Activated T-cell treated with anti-CD3 and anti-CD28 coated beads for 4 hours (primary cell): ENCODE results near the gene QDPR.
A peak's percentile ranks its signal among the peaks of the same experiment; 100 is the strongest.
"Not testable (repeated sequence)": the region's sequence is repeated elsewhere in the genome, so short reads cannot be mapped to it uniquely, and the experiment has no call there.

ENCODE experiments used
- DNase-seq: peaks from one replicate; pipeline ENCODE4 v3.0.0-alpha.2; 2020

The QDPR gene

DNA sequence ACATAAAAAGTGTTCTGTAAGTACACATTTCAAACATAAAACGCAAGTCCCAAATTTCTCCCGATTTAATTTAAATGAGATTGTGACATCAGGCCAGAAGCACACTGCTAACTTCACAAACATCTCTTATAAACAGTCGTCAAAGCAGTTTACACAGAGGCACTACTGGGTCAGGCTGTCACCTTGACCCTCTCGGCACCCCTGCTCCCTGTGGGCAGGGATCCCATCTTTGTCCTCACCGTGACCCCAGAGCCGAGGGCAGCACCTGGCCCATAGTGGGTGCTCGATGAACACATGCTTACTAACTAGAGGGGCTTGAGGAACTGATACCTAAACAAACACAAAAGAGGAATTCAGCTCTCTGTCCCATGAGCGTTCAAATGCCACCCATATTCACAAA is 22.2 kb downstream of the QDPR start:
- no peak for DNase-seq

DNA sequence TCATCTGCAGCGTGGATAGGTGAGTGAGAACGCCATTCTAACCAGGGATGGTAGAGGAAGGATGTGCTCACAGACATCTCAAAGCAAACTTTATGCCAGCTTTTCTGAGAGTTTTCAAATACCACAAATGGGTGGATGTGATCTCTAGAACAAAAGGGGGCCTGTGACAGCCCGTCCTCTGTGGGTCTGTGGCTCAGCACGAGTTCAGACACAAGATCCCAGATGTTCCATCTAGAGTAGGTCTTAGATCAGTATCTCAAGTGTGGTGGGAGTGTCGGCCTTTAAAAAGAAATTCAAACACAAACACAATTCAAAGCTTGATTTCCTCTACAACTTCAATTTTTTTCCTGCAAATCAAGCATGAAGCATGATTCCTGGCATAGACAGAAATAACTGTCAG is 22.8 kb downstream of the QDPR start:
- DNase-seq, result no peak

DNA sequence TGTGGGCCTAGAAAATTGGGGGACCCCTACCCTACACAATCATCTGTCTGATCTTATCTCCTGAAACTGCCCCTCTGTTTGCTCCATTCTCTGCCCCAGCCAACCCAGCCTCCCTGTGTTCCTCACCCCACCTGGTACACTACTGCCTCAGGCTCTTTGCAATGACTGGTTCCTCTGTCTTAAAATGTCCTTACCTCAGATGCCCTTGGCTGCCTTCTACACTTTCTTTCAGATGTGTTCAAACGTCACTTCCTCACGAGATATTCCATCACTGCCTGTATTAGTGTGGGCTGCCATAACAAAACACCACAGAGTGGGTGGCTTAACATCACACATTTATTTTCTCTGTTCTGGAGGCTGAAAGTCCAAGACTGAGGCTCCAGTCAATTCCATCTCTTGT is 29.2 kb downstream of the QDPR start:
- no peak for DNase-seq

DNA sequence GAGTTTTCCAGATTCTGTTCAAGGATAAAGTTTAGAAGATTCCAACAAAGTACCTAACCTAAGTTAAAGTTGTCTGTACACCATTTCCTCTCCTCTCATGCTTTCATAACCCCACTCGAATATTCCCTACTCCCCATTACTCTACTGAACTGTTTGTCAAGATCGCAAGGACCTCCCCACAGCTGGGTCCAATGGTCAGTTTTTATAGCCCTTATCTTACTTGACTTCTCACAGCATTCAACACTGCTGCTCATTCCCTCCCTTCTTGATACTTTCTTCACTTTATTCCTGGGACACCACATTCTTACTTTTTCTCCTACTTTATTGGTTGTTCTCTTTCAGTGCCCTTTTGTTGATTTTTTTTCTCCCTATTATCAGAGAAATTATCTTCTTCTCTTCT is 30.9 kb downstream of the QDPR start:
- no peak for DNase-seq

DNA sequence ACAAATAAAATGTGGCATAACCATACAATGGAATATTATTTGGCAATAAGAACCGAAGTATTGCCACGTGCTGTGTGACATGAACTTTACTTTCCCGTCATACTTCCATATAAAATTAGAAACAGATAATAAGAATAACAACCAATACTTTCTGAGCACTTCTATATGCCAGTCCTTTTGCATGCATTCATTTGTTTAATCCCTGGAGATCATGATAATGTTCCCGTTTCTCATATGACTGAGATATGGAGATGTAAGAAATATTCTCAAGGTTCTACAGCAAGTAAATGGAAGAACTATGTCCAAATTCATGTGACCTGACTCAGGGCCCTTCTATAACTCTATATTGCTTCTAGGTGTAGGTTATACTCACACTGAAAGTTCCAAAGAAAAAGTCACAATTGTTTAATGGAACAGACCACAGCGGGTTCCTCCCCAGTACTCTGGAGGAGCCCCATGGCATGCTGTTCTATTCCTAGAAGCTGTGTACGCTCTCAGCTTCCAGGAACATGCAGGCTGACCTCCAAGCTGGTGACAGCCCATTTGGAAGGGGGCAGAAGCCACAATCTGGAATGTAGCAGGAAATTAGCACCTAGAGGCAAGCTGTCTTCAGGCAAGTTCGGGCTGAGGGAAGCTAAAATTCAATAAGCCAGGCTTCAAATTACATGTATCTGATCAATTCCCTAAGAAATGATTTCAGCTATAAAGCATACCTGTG is 31.5 kb downstream of the QDPR start:
- no peak for DNase-seq

DNA sequence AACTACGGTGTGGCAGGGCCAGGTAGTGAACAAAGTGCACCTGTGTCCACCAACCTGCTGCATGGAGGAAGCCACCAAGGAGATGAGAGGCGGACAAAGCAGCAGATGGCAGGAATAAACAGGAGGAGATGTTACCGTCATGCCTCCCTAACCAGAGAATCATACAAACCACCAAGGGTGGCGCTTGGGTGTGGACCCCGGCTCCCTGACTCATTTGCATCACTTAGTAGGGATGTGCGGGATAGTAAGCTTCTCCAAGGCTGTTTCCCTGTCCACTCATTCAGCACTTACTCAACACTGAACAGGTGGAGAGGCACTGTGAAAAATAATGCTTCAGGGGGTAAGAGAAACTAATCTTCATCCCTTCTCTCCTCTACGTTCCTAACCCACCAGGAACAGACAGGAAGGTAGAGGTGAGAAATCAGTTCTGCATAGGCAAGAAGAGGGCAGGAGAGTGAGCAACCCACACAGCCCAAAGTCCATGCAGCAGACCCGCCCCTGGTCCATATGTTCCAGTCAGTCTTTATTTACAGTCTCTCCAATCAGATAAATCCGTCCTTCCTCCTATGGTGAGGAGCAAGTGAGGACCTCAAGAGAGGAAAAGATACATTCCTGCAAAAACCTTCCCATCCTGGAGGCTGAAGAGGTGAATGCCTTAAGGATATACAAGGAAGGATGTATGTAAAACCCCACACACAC is 34.0 kb downstream of the QDPR start:
- DNase-seq, result no peak

DNA sequence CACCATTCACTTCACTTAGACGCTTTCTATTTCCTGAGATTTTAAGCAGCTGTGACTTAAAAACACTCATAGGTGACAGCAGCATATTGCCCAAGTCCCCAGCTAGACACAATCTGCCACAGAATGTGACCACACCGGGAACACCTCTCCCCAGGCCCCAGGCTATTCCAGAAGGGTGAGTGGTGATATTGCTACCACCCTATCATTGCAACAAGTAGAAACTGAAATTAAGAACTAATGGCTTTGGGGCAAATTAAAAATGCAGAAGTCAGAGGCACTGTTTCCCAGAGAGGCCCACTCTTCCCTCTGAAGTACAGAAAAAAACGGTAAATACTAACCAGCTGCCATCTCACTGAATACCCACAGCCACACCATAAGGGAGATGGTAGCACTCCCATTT is 35.0 kb downstream of the QDPR start:
- DNase-seq, result no peak

DNA sequence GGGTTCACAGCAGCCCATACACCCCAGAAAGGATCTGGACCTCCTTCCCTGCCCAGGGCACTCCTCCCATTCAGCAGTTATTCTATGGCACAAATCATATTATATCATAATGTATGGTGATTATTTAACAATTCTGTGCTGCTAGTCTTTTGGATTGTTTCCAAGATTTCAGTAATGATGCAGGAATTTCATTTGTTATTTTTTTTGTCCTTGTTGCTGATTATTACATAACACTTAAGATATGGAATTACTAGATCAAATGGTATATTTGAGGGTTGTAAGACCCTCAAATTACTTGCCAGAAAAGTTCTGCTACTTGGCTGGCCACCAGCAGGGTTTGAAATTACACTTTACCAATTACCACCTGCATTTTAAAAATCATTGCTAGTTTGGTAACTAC is 36.4 kb downstream of the QDPR start:
- no peak for DNase-seq

DNA sequence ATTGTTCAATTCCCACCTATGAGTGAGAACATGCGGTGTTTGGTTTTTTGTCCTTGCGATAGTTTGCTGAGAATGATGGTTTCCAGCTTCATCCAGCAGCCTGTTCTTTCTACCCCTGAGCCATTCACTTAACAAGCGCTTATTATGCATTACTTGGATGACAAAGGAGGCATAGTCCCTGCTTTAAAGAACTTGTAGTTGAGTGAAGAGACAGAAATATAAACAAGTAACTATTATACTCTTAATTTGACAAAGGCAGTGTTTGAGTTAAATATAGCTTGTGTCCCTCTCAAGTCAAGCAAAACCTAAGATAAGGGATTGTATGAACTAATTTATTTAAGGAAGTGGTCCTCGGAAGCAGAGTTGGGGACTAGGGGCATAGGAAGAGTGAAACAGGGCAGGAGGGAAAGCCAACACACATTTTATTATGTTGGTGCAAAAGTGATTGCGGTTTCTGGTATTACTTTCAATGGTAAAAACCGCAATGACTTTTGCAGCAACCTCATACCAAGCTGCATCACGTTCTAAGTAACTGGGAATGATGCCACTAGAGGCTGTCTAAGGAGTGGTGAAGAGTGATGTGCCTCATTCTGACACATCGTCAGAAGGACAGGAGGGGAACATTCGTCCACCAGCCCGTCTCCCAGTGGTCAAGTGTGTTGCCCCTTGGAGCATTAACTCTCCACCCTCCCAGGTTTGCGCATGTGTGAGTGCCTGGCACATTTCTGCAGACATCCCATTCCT is 41.8 kb downstream of the QDPR start:
- DNase-seq, result no peak

DNA sequence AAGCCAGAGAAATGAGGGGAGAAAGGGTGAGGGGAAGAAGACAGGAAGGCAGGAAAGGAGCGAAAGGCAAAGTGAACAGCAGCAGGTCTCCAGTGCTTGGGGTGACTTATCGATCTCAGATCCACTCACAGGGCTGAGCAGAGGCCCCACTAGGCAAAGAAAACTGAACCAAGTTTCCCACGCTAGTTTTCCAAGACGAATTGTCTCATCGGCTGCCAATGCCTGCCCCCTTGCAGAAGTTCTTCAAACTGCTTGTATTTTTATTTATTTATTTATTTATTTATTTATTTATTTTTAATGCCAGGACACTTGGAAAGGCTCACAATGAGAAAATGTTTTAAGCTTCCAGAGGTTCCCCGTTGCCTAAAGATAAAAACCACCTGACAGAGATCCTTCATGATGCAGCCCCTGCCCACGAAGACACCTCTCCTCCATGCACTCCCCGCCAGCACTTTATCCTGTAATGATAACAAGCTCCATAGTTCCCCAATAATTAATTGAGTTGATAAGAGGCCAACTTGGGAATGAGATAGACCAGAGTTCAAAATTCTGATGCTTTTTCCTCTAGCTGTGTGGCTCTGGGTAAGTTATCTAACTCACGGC is 43.2 kb downstream of the QDPR start:
- DNase-seq, result no peak

DNA sequence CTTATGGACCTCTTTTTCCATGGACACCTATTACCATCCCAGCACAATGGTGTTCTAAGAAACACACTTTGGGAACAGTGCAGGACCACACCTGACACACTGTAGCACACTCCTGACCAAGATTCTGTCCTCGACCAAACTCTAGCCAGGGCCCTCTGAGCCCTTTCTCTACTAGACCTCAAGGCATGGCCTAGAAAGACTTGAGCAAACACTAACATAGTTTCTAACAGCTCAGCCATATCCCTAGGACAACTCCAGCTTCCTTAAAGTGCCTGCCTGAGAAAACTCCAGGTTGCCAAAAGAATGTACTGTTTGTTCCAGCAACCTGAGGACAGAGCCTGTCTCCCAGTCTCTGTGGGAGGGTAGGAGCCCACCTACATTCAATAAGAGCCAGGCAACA is 48.3 kb downstream of the QDPR start:
- no peak for DNase-seq

DNA sequence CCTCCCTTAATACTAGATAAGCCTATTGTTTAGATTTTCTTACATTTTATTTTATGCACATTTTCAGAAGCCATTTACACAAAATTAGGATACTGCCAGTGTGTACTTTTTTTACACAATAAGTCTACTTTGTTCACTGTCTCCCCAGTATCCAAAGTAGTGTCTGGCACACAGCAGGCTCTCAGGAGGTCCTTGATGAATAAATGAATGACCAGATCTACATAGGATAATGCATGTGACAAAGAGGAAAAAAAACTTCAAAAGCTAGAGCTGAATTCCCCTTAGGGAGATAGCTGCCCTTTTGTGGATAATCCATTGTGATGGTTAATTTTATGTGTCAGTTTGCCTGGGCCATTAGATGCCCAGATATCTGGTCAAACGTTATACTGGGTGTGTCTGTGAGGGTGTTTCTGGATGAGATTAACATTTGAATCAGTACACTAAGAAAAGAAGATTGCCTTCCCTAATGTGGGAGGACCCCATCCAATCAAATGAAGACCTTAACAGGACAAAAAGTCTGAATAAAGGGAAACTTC is 61.6 kb downstream of the QDPR start:
- no peak for DNase-seq

DNA sequence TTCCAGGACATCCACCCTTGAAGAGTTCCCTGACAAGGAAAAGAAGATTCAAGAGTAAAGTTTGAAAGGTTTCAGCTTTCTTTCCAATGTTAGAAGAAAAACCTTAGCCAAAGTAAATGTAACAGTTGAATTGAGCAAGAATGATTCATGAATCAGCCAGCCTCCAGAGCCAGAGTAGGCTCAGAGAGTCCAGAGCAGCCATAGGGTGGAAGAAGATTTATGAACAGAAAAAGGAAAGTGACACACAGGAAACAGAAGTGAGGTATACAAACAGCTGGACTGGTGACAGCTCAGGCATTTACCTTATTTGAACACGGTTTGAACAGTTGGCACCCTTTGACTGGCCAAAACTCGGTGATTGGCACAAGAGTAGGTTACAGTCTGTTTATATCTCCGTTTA is 63.2 kb downstream of the QDPR start:
- no peak for DNase-seq

DNA sequence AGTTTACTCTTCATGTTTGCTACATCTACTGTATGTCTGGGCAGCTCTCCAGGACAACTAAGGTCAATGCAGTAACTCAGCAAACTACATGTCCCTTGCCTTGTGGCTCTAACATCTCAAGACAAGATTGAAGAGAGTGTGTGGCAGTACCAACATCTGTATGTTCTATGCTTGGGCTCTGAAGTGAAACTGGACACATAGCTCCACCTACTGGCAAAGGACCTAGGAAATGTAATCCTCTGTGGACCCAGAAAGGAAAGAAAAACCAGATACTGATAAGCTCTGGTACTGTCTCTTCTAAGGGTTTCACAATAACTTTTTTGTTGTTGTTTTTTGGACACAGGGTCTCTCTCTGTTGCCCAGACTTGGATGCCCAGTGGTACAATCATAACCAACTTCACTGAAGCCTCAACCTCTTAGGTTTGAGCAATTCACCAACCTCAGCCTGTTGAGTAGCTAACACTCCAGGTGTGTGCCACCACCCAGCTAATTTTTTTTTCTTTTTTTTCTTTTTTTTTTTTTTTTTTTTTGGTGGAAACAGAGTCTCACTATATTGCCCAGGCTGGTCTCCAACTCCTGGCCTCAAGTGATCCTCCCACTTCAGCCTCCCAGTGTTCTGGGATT is 64.1 kb downstream of the QDPR start:
- peak; percentile 59 for DNase-seq

DNA sequence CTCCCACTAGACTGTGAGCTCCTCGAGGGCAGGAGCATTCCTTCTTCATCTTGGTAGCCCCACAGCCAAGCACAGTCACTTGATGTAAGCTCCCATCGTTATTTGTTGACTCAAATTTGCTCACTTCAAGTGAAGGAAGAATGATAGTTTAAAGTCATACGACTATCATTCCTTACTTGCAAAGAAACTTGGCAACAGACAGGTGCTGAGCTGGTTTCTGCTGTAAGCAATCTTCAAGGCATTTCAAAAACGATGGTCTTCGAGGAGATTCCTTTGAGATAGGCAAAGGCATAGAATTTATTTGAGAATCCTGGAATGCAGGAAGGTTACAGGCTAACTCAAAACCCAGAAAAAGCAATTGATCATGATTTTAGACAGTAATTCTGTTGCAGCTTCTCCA is 64.8 kb downstream of the QDPR start:
- no peak for DNase-seq

DNA sequence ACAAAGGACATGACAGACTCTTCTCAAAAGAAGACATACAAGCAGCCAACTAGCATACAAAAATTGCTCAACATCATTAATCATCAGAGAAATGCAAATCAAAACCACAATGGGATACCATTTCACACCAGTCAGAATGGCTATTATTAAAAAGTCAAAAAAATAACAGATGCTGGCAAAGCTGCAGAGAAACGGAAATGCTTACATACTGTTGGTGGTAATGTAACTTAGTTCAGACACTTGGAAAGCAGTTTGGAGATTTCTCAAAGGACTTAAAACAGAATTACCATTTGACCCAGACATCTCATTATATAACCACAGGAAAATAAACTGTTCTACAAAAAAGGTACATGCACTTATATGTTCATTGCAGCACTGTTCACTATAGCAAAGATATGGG is 69.4 kb downstream of the QDPR start:
- DNase-seq, result not testable (repeated sequence)

DNA sequence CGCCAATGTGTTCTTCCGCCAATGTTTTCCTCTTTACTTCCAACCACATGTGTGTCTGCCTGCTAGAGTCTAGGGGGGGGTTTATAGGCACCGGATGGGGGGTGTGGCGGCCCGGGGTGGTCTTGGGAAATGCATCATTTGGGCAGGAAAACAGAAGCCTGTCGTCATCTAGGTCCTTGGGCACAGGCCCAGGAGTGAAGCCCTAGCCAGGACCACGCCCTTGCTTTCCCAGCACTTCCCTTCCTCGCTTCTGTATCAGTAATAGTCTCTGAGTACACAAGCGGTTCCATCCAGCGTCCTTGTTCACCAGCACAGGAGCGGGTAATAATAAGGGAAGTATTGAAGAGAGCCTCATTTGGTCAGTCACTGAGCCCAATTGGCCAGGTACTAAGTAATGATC is 74.5 kb downstream of the QDPR start:
- DNase-seq, result no peak

DNA sequence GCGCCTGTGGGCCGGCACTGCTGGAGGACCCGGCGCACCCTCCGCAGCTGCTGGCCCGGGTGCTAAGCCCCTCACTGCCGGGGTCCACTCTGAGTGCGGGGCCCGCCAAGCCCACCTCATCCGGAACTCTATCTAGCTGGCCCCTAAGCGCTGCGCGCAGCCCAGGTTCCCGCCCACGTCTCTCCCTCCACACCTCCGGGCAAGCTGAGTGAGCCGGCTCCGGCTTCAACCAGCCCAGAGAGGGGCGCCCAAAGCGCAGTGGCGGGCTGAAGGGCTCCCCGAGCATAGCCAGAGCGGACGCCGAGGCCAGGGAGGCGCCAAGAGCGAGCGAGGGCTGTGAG is 75.2 kb downstream of the QDPR start:
- no peak for DNase-seq
